Panc1 (cell line): Measurements from ENCODE around the gene C1orf87. TPM values are rescaled to one million over a fixed set of nuclear protein-coding genes. Genes with fewer than 3 reads are reported as not detected.

Source experiments
- ATAC-seq: fragments of 200-7000 bp; cut with Tn5 transposase; 2 replicates; pipeline ENCODE4 v1.9.1; 2020; ENCODE audit warnings: mild to moderate bottlenecking, moderate library complexity
- BruUV-seq: library from RNA; stranded (reverse); fragments of 400-500 nt; replicated peaks from 2 replicates; lab custom pipeline; 2021; lab: Mats Ljungman, UMichigan
- CTCF ChIA-PET: fragments of 300-600 bp; sonication (Branson Sonifier 250); formaldehyde crosslinking; loops from one replicate; lab custom pipeline; 2022; ENCODE audit warnings: antibody characterized with exemption; lab: Charles Lee
- POLR2A ChIA-PET: fragments of 300-600 bp; sonication (Branson Sonifier 250); formaldehyde crosslinking; loops from one replicate; lab custom pipeline; 2022; ENCODE audit warnings: antibody characterized with exemption; lab: Charles Lee
- DNase-seq: peaks from one replicate; pipeline ENCODE4 v3.0.0-alpha.2; 2010; ENCODE audit warnings: low read depth, low spot score
- H3K27ac ChIP-seq: 2 replicates; pipeline ENCODE4 v1.5.1; 2011; ENCODE audit warnings: mild to moderate bottlenecking, low read length, inconsistent platforms
- H3K27me3 ChIP-seq: fragments of 200-500 bp; sonication (Bioruptor generic); 2 replicates; pipeline ENCODE4 v1.6.0; 2014; ENCODE audit warnings: low read length, inconsistent platforms; ENCODE audit not compliant: control insufficient read depth, insufficient read depth
- H3K36me3 ChIP-seq: fragments of 200-500 bp; sonication (Bioruptor generic); 2 replicates; pipeline ENCODE4 v1.5.1; 2014; ENCODE audit warnings: inconsistent platforms, mild to moderate bottlenecking, low read length, moderate library complexity; ENCODE audit not compliant: control insufficient read depth, insufficient read depth
- H3K4me1 ChIP-seq: 2 replicates; pipeline ENCODE4 v1.5.1; 2011; ENCODE audit warnings: inconsistent platforms, mild to moderate bottlenecking, low read length, moderate library complexity; ENCODE audit not compliant: control insufficient read depth, insufficient read depth
- H3K4me3 ChIP-seq, 2 experiments: 2 replicates each; pipeline ENCODE4 v1.5.1; 2011 to 2012; ENCODE audit warnings: low read depth in 2 of 2, low read length in 2 of 2, mild to moderate bottlenecking in 2 of 2, inconsistent platforms in 1 of 2, moderate library complexity in 1 of 2
- H3K9me3 ChIP-seq: fragments of 200-500 bp; sonication (Bioruptor generic); 2 replicates; pipeline ENCODE4 v1.5.1; 2014; ENCODE audit warnings: low read depth, mild to moderate bottlenecking, inconsistent platforms, low read length, moderate library complexity; ENCODE audit not compliant: control insufficient read depth, insufficient read depth
- CTCF ChIP-seq: fragments of 450-650 bp; IDR thresholded peaks from 2 replicates; pipeline ENCODE4 v1.5.1; 2017; ENCODE audit warnings: mild to moderate bottlenecking
- POLR2AphosphoS5 ChIP-seq: IDR thresholded peaks from 2 replicates; pipeline ENCODE4 v1.6.1; 2012; ENCODE audit warnings: mild to moderate bottlenecking, low read depth, low read length, moderate library complexity
- SIN3A ChIP-seq: IDR thresholded peaks from 2 replicates; pipeline ENCODE4 v1.6.1; 2012; ENCODE audit warnings: low read depth, mild to moderate bottlenecking, low read length, moderate library complexity, borderline replicate concordance; ENCODE audit not compliant: insufficient read depth
- TCF7L2 ChIP-seq: IDR thresholded peaks from 2 replicates; pipeline ENCODE4 v1.6.1; 2011; ENCODE audit warnings: mild to moderate bottlenecking, low read depth, low read length, inconsistent platforms
- in situ Hi-C: cut with HindIII; loops from 2 replicates; pipeline ENCODE4 v1.10.0; 2016; ENCODE audit warnings: low sequenced_read_pairs, low pct_unique_long_range_greater_than_20kb
- intact Hi-C: fragments of 100-400 bp; cut with micrococcal nuclease; formaldehyde crosslinking; loops from one replicate; pipeline ENCODE4 v1.10.0; 2022; ENCODE audit not compliant: unreplicated experiment
- total RNA-seq: library from RNA; stranded (reverse); gene quantifications from one replicate; pipeline ENCODE4 v1.2.1, GENCODE V29; 2021; ENCODE audit not compliant: unreplicated experiment
- TF ChIP-seq, protein P1 (sequence below), 2 experiments: IDR thresholded peaks; 2 replicates each; pipeline ENCODE4 v1.6.1; 2011 to 2012; ENCODE audit warnings: low read depth in 2 of 2, control low read depth in 1 of 2, low read length in 1 of 2, mild to moderate bottlenecking in 1 of 2, moderate library complexity in 1 of 2; ENCODE audit not compliant: insufficient read depth in 1 of 2

The C1orf87 gene
- total RNA-seq, 1 experiment from 2014 or later: not detected

DNA sequence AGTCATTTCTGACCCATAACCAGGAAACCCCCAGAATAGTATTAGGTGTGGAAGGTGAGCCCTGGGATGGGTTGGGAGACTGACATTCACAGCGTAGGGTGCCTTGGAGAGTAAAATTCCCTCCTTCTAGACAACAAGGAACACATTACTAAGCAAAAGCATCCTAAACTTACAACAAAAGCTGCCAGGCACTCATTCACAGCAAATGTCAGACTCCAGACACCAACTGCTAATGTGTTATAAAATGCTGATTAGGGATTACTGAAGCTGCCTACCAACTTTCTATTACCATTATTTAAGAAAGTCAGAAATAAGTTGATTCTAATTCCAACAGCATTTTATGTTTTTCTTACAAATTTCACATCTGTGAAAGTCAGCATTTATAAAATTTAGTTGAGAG is 40.0 kb upstream of the C1orf87 start:
- BruUV-seq: no TSS peak

DNA sequence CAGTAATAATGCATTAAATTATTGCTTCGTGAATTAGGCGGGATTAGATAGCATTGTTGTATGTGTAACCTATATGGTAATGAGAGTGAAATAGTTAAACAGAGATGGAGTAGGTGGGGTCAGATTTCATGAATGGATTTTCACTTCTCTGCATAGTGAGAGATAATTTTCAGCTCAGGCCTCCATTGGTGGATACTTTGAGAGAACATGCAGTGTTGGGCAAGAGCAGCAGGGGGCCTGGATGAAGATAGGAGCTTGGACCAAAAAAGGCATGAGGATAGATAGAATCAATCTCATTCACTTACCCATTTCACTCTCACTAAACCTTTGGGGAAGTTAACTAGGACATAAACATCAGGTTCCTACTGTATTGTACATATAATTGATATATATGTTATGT is 39.5 kb upstream of the C1orf87 start:
- intact Hi-C loops (no loop called here), in situ Hi-C loops (no loop called here)
- no peaks in the 10 kb centered on the region for H3K27me3 ChIP-seq
- ChIA-PET POLR2A (no interaction called here), CTCF (no interaction called here)
- no peaks in the 10 kb centered on the region for H3K4me1 ChIP-seq
- no peak for DNase-seq
- BruUV-seq: no TSS peak
- no peak overlapping the region for H3K27ac ChIP-seq
- H3K4me3 ChIP-seq: no peak overlapping the region
- TF ChIP-seq, protein P1, sequence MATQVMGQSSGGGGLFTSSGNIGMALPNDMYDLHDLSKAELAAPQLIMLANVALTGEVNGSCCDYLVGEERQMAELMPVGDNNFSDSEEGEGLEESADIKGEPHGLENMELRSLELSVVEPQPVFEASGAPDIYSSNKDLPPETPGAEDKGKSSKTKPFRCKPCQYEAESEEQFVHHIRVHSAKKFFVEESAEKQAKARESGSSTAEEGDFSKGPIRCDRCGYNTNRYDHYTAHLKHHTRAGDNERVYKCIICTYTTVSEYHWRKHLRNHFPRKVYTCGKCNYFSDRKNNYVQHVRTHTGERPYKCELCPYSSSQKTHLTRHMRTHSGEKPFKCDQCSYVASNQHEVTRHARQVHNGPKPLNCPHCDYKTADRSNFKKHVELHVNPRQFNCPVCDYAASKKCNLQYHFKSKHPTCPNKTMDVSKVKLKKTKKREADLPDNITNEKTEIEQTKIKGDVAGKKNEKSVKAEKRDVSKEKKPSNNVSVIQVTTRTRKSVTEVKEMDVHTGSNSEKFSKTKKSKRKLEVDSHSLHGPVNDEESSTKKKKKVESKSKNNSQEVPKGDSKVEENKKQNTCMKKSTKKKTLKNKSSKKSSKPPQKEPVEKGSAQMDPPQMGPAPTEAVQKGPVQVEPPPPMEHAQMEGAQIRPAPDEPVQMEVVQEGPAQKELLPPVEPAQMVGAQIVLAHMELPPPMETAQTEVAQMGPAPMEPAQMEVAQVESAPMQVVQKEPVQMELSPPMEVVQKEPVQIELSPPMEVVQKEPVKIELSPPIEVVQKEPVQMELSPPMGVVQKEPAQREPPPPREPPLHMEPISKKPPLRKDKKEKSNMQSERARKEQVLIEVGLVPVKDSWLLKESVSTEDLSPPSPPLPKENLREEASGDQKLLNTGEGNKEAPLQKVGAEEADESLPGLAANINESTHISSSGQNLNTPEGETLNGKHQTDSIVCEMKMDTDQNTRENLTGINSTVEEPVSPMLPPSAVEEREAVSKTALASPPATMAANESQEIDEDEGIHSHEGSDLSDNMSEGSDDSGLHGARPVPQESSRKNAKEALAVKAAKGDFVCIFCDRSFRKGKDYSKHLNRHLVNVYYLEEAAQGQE (IDR thresholded peaks at IDR 0.05; ENCODE audit: insufficient read depth in 1 of 2, low read depth in 2 of 2, low read length in 1 of 2): no peak
- TF ChIP-seq POLR2AphosphoS5 (no peak), SIN3A (no peak), CTCF (no peak), TCF7L2 (no peak)
- no peak for ATAC-seq
- no peaks in the 10 kb centered on the region for H3K9me3 ChIP-seq
- no peaks in the 10 kb centered on the region for H3K36me3 ChIP-seq

More for the DNA sequence above, 40.0 kb upstream of the C1orf87 start:
- intact Hi-C loops (no loop called here), in situ Hi-C loops (no loop called here)
- H3K36me3 ChIP-seq: no peaks in the 10 kb centered on the region
- POLR2A ChIA-PET: no interaction called here
- H3K4me3 ChIP-seq: no peak overlapping the region
- no peak overlapping the region for H3K27ac ChIP-seq
- H3K4me1 ChIP-seq: no peaks in the 10 kb centered on the region
- CTCF ChIA-PET: no interaction called here
- TF ChIP-seq CTCF (no peak), POLR2AphosphoS5 (no peak)
- ATAC-seq (no peak), DNase-seq (no peak)
- no peaks in the 10 kb centered on the region for H3K27me3 ChIP-seq
- no peaks in the 10 kb centered on the region for H3K9me3 ChIP-seq

DNA sequence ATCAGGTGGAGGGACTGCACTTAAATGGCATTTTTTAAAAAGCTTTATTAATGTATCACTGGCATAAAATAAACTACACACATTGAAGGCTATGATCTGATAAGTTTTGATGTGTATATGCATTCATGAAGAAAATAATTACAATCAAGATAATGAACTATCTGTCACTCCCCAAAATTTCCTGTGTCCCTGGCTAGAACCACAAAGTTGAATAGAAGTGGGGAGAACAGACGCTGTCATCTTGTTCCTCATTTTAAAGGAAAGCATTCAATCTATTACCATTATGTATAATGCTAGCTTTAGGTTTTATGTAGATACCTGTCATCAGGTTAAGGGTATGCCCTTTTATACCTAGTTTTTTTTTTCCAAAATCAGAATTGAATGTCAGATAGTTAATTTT is 38.1 kb upstream of the C1orf87 start:
- BruUV-seq: no TSS peak
- ATAC-seq (no peak), DNase-seq (no peak)
- Histone ChIP-seq H3K9me3 (no peaks in the 10 kb centered on the region), H3K4me3 (no peak overlapping the region), H3K36me3 (no peaks in the 10 kb centered on the region), H3K4me1 (no peaks in the 10 kb centered on the region), H3K27me3 (no peaks in the 10 kb centered on the region), H3K27ac (no peak overlapping the region)
- intact Hi-C loops (no loop called here), in situ Hi-C loops (no loop called here)
- TF ChIP-seq CTCF: no peak
- ChIA-PET POLR2A (no interaction called here), CTCF (no interaction called here)
